ENCODE measurements around the gene MAU2. TPM values are rescaled to one million over a fixed set of nuclear protein-coding genes. Genes with fewer than 3 reads are reported as not detected.
"Not testable (repeated sequence)": the region's sequence is repeated elsewhere in the genome, so short reads cannot be mapped to it uniquely, and the experiment has no call there.

The MAU2 gene
- total and polyA plus RNA-seq, 3 donors from 2014 or later: 77.2 to 151 (median 143) TPM

DNA sequence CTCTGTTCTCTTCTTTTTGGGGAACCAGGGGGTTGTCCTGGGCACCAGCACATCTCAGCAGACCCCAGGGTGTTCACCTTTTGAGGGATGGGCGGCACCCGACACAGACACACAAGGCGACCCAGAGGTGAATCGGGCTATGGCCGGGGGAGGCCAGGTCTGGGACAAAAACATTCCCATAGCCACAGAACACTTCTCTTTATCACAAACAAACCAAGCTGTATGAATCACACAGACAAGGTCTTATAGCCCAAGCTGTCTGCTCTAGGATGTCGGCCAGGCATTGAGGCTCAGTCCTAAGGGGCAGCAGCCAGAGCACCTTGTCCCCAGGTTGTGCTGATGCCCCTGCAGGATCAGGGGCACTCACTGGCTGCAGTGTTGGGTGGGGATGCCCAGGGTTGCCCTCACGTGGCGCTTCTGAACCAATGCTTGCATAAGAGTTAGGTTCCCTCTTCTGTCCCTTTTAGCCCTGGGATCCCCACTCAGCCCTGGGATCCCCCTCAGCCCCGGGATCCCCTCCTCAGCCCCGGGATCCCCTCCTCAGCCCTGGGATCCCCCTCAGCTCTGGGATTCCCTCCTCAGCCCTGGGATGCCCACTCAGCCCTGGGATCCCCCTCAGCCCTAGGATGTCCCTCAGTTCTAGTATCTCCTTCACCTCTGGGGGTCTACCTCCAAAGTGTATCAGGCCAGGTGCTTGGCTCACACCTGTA, 26.9 kb downstream of the MAU2 start:
- WGBS, 2 donors: 84 to 87% methylated on average over 7 to 10 of the region's 10 CpGs
- intact Hi-C loops (cut with DNase I; ENCODE audit: low total_unique reads): no loop called here
- Histone ChIP-seq H3K36me3 (ENCODE audit: low read depth, missing control alignments) (no peaks in the 10 kb centered on the region), H3K27ac (no peak overlapping the region), H3K27me3 (no peaks in the 10 kb centered on the region), H3K4me3 (no peak overlapping the region), H3K9me3 (no peaks in the 10 kb centered on the region), H3K4me1 (no peaks in the 10 kb centered on the region)
- no peak for DNase-seq
- TF ChIP-seq, protein P1, sequence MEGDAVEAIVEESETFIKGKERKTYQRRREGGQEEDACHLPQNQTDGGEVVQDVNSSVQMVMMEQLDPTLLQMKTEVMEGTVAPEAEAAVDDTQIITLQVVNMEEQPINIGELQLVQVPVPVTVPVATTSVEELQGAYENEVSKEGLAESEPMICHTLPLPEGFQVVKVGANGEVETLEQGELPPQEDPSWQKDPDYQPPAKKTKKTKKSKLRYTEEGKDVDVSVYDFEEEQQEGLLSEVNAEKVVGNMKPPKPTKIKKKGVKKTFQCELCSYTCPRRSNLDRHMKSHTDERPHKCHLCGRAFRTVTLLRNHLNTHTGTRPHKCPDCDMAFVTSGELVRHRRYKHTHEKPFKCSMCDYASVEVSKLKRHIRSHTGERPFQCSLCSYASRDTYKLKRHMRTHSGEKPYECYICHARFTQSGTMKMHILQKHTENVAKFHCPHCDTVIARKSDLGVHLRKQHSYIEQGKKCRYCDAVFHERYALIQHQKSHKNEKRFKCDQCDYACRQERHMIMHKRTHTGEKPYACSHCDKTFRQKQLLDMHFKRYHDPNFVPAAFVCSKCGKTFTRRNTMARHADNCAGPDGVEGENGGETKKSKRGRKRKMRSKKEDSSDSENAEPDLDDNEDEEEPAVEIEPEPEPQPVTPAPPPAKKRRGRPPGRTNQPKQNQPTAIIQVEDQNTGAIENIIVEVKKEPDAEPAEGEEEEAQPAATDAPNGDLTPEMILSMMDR (IDR thresholded peaks at IDR 0.05): no peak
- TF ChIP-seq POLR2A (IDR thresholded peaks at IDR 0.05): no peak

DNA sequence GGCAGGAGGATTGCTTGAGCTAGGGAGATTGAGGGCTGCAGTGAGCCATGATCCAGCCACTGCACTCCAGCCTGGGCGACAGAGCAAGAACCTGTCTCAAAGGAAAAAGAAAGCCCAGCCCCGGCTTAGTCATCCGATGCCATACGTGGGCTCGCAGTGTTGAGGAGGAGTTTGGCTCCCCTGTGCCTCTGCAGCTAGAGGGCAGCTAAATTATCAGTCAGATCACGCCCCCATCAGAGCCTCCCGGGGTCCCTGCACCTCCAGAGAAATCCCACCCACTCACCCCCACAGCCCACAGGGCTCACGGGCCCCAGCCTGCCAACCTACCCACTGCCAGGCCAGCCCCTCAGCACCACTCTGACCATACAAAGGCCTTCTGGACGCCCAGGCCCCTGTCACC, 27.6 kb downstream of the MAU2 start:
- no peaks in the 10 kb centered on the region for H3K9me3 ChIP-seq
- intact Hi-C loops (cut with DNase I; ENCODE audit: low total_unique reads): no loop called here
- no peak overlapping the region for H3K4me3 ChIP-seq
- no peak overlapping the region for H3K27ac ChIP-seq
- DNase-seq: no peak
- H3K27me3 ChIP-seq: no peaks in the 10 kb centered on the region
- TF ChIP-seq POLR2A (IDR thresholded peaks at IDR 0.05): no peak
- TF ChIP-seq, protein P1 (IDR thresholded peaks at IDR 0.05): no peak
- 87 to 88% methylated on average over 5 to 9 of the region's 9 CpGs for WGBS, 2 donors
- no peaks in the 10 kb centered on the region for H3K36me3 ChIP-seq (ENCODE audit: low read depth, missing control alignments)
- no peaks in the 10 kb centered on the region for H3K4me1 ChIP-seq

DNA sequence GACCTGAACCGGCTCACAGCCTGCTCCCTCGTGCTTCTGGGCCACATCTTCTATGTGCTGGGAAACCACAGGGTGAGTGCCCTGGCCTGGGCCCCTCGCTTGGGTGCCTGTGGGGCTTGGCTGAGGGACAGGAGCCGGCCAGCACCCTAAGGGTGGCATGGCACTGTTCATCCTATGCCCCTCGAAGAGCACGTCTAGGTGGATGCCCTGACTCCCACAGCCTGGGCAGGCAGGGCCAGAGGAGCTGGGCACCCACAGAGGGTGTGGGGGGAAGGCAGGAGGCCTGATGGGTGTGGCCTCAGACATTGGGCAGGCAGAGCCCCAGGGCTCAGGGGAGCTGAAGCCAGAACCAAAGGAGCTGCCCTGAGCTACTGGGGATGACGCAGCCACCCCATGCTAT, 28.7 kb downstream of the MAU2 start:
- Histone ChIP-seq H3K27me3 (no peaks in the 10 kb centered on the region), H3K27ac (no peak overlapping the region), H3K36me3 (ENCODE audit: low read depth, missing control alignments) (no peaks in the 10 kb centered on the region), H3K9me3 (no peaks in the 10 kb centered on the region), H3K4me1 (no peaks in the 10 kb centered on the region), H3K4me3 (no peak overlapping the region)
- 86 to 87% methylated on average over 1 to 6 of the region's 7 CpGs for WGBS, 2 donors
- no peak for DNase-seq
- intact Hi-C loops (cut with DNase I; ENCODE audit: low total_unique reads): no loop called here
- TF ChIP-seq POLR2A (IDR thresholded peaks at IDR 0.05): no peak
- TF ChIP-seq, protein P1 (IDR thresholded peaks at IDR 0.05): no peak

DNA sequence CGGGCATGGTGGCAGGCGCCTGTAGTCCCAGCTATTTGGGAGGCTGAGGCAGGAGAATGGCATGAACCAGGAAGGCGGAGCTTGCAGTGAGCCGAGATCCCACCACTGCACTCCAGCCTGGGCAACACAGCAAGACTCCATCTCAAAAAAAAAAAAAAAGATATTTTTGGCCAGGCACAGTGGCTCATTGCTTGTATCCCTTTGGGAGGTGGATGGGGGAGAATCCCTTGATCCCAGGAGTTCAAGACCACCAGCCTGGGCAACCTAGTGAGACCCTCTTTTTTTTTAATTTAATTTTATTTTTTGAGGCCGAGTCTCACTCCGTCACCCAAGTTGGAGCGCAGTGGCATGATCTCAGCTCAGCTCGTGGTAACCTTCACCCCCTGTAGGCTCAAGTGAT, 30.1 kb downstream of the MAU2 start:
- H3K27me3 ChIP-seq; intact Hi-C loops (cut with DNase I; ENCODE audit: low total_unique reads); DNase-seq; H3K27ac ChIP-seq; H3K4me1 ChIP-seq; H3K9me3 ChIP-seq; H3K36me3 ChIP-seq (ENCODE audit: low read depth, missing control alignments); H3K4me3 ChIP-seq: not testable (repeated sequence)
- WGBS, 2 donors: 92 to 96% methylated on average over 8 of the region's 8 CpGs

DNA sequence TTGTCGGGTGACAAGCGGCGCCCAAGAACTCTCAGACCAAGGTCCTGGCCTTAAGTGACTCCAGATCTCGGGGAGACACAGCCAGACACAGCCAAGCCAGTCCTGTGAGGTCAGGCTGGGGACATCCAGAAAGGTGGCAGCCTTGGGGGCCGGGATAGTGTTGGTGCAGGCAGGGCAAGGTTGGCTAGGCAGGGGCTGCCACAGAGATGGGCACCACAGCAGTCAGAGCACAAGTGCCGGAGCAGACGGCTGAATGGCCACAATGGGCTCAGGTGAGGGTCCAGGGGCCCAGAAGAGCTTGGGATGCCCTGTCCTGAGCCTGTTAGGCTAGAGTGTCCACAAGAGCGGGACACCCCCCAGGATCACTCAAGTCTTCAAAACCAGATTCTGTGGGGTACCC, 32.2 kb downstream of the MAU2 start:
- no peaks in the 10 kb centered on the region for H3K27me3 ChIP-seq
- no peaks in the 10 kb centered on the region for H3K9me3 ChIP-seq
- intact Hi-C loops (cut with DNase I; ENCODE audit: low total_unique reads): no loop called here
- WGBS, 2 donors: 92% methylated on average over 7 of the region's 8 CpGs; no CpG with 5 or more reads in 1 of the 2 donors
- no peaks in the 10 kb centered on the region for H3K36me3 ChIP-seq (ENCODE audit: low read depth, missing control alignments)
- no peak for DNase-seq
- no peak overlapping the region for H3K27ac ChIP-seq
- H3K4me1 ChIP-seq: no peaks in the 10 kb centered on the region
- no peak for TF ChIP-seq POLR2A (IDR thresholded peaks at IDR 0.05)
- TF ChIP-seq, protein P1 (IDR thresholded peaks at IDR 0.05): no peak
- H3K4me3 ChIP-seq: no peak overlapping the region

Measured in testis (tissue), 3 donors.